ENCODE measurements around the gene LSM7.

LSM7 gene

GRCh38 chr19:2341244-2341751, 12.9 kb upstream of the LSM7 start:
- TF ChIP-seq CTCF (conservative IDR thresholded peaks at IDR 0.05; ENCODE audit: low read depth), result no peak
- peak overlapping the region; percentile 23 for H3K27ac ChIP-seq
- no peak for DNase-seq (ENCODE audit: low spot score)
- CTCF ChIA-PET, result no interaction called here
- POLR2A ChIA-PET (ENCODE audit: low non-redundant PET), result no interaction called here

DNA sequence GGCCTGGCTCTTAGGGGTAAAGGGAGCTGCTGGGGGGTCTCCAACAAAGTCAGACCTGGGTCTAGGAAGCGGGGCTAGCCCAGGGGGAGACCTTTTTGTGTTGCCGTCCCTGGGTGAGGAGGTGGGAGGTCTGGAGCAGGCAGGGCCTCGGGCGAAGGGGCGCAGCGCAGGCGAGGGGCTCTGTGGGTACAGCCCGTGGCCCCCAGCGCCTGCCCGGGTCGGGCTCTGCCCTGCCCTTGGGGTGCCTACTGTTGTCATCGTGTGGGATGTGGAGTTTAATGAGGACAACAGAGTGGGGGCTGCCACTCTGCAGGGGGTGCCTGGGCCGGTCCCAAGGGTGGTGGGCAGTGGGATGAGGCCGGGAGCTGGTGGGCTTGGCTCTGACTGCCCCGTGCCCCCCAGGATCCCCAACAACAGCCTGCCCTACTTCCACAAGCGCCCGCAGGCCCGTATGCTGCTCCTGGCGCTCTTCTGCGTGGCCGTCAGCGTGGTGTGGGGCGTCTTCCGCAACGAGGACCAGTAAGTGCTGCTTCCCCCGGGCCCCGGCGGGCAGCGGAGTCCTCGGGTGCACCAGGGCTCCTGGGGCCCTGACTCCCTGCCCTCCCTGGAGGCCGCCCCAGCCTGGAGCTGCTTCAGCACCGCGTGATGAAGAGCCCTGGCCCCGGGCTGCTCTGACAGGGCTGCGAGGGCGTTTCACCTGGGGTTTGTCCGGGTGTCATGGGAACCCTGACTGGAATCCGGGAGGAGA, 12.3 kb upstream of the LSM7 start:
- no peak for TF ChIP-seq CTCF (conservative IDR thresholded peaks at IDR 0.05; ENCODE audit: low read depth)
- ChIA-PET POLR2A (ENCODE audit: low non-redundant PET) (no interaction called here), CTCF (interaction anchor here (0.5 kb wide), 1 partner anchor 44 kb away, joined by 3 read pairs; no protein-coding TSS in a partner anchor)
- peak overlapping the region; percentile 23; the same call in 1 of the 2 replicates for H3K27ac ChIP-seq
- no peak for DNase-seq (ENCODE audit: low spot score)

DNA sequence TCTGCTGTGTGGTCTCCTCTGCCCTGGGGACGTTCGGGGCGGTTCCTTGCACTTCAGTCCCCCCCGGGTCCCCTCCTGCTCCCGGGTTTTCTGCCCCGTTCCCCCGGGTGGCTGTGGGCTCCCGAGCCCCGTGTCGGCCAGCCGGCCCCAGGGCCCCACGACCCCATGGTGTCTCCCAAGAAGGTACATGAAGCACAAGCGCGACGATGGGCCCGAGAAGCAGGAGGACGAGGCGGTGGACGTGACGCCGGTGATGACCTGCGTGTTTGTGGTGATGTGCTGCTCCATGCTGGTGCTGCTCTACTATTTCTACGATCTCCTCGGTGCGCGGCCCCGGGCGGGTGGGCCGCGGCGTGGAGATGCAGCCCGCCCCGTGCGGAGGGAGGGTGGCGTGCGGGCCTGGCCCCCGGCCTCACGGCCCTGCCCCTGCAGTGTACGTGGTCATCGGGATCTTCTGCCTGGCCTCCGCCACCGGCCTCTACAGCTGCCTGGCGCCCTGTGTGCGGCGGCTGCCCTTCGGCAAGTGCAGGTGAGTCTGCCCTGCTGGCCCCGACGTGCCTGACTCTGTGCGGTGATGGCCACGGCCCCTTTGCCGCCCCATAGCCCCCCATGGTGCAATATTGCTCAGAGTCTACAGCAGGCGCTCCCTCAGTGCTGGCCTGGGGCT, 11.4 kb upstream of the LSM7 start:
- POLR2A ChIA-PET (ENCODE audit: low non-redundant PET), result no interaction called here
- no peak for DNase-seq (ENCODE audit: low spot score)
- no peak overlapping the region for H3K27ac ChIP-seq
- CTCF ChIA-PET, result interaction anchor here (0.6 kb wide), 1 partner anchor 435 kb away, joined by 4 read pairs; no protein-coding TSS in a partner anchor
- TF ChIP-seq CTCF (conservative IDR thresholded peaks at IDR 0.05; ENCODE audit: low read depth), result no peak

DNA sequence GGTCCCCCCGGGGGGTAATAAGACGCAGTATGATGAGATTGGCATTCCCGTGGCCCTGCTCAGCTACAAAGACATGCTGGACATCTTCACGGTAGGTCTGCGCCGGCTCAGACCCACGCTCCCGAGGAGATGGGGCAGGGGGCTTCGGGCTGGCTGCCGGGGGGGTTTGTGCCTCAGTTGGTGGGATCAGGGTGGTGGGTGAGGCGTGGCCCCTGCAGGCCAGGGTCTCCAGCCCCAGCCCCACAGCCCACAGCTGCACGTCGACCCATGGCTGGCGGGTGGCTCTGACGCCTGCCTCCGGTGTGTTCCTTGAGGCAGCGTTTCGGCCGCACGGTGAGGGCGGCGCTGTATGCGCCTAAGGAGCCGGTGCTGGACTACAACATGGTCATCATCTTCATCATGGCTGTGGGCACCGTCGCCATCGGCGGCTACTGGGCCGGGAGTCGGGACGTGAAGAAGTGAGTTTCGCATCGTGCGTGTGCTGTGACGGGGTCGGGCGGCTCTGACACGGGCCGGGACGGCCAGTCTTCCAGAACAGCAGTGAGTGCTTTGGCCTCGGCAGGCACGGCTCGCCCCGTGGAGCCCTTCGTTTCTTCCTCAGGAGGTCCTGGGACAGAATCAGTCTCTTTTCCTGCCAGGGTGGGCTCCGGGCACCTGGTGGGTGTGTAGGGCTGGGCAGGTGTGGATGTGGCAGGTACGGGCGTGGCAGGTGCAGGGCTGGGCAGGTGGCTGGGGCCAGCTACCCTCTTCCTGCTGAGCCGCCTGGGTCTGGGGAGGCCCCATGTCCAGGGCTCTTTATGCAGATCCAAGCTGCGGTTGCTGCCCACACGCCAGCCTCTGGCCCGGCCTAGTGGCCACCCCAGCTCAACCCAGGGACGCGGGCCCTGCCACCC, 10.6 kb upstream of the LSM7 start:
- no peak for DNase-seq (ENCODE audit: low spot score)
- no peak for TF ChIP-seq CTCF (conservative IDR thresholded peaks at IDR 0.05; ENCODE audit: low read depth)
- no peak overlapping the region for H3K27ac ChIP-seq
- CTCF ChIA-PET, result interaction anchor here (0.6 kb wide), 1 partner anchor 435 kb away, joined by 4 read pairs; no protein-coding TSS in a partner anchor
- POLR2A ChIA-PET (ENCODE audit: low non-redundant PET), result no interaction called here

- DNase-seq (ENCODE audit: low spot score), result no peak
- ChIA-PET POLR2A (ENCODE audit: low non-redundant PET) (no interaction called here), CTCF (interaction anchor here (0.6 kb wide), 1 partner anchor 270 kb away, joined by 4 read pairs; no protein-coding TSS in a partner anchor)
- TF ChIP-seq CTCF (conservative IDR thresholded peaks at IDR 0.05; ENCODE audit: low read depth), result no peak
- no peak overlapping the region for H3K27ac ChIP-seq
Observed at GRCh38 chr19:2338055-2338615, 9.7 kb upstream of the LSM7 start.
